Measurements from ENCODE around the gene COPS7B. TPM values are rescaled to one million over a fixed set of nuclear protein-coding genes. Genes with fewer than 3 reads are reported as not detected.

COPS7B gene
- total RNA-seq, 2 experiments from 2014 or later = 50.2 to 55.2 TPM

- DNase-seq = peak; percentile 21
- H3K27ac Mint-ChIP-seq = no peak overlapping the region
- peak overlapping the region; percentile 87 for H3K4me3 Mint-ChIP-seq
- peaks cover 4% of the 10 kb centered on the region for H3K36me3 Mint-ChIP-seq
- no peaks in the 10 kb centered on the region for H3K9me3 Mint-ChIP-seq
- H3K27me3 Mint-ChIP-seq = no peaks in the 10 kb centered on the region
- peaks cover 43% of the 10 kb centered on the region for H3K4me1 Mint-ChIP-seq
Measured at GRCh38 chr2:231780123-231780908, 5.9 kb upstream of the COPS7B start.

- peak; percentile 96 for DNase-seq
- no peaks in the 10 kb centered on the region for H3K9me3 Mint-ChIP-seq
- H3K4me1 Mint-ChIP-seq = peaks cover 50% of the 10 kb centered on the region
- no peaks in the 10 kb centered on the region for H3K27me3 Mint-ChIP-seq
- H3K27ac Mint-ChIP-seq = peak within 1 kb of the TSS; percentile 93
- H3K36me3 Mint-ChIP-seq = peaks cover 4% of the 10 kb centered on the region
- H3K4me3 Mint-ChIP-seq = peak within 1 kb of the TSS; percentile 87
Measured at GRCh38 chr2:231780909-231781797, 5.1 kb upstream of the COPS7B start, which contains the start of gene PDE6D. Gene PDE6D (minus strand): TSS chr2:231781282. CDS start chr2:231781114, 168 bp downstream.

DNA sequence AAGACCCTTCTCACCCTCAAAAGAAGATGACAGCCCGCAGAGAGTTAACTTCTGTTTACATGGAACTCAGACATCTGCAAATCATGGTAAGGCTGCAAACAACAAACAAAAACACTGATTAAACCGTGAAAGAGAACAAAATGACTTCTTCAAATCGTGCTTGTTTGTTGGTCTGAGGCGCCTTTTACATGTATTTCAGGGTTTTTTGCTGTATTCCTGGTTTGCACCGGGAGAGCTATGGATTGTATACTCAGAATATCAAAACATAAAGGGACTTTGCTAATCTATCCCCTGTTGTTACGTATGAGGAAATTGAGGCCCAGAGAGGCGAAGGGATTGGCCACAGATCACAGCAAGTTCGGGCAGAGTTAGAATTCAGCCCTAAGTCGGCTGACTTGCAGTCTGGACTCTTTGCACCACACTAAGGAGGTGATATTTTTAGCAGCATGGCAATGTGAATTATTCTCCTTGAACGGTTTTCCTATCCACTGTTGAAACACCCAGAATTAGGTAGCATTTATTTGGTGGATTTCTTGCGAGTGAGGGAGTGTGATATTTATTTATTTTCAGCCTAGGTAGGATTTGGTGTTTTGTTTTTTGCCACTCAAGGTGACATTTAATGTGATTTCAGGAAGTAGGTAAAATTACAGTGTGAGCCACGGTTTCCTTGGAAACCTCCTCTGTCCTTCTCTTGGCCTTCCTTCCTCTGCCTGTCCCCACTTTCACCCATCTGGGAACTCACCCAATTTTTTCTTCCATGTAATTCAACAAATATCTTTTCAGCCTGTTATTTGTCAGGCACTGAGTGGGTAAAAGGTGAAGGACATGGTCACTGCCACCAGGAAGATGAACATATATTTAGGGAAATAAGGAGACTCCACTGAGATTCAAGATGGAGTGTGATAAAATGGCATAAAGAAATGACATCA, 4.2 kb upstream of the COPS7B start:
- DNase-seq = peak; percentile 17
- peaks cover 6% of the 10 kb centered on the region for H3K36me3 Mint-ChIP-seq
- H3K4me1 Mint-ChIP-seq = peaks cover 51% of the 10 kb centered on the region
- no peaks in the 10 kb centered on the region for H3K9me3 Mint-ChIP-seq
- H3K4me3 Mint-ChIP-seq = peak overlapping the region; percentile 87
- H3K27me3 Mint-ChIP-seq = no peaks in the 10 kb centered on the region
- H3K27ac Mint-ChIP-seq = peak overlapping the region; percentile 93

DNA sequence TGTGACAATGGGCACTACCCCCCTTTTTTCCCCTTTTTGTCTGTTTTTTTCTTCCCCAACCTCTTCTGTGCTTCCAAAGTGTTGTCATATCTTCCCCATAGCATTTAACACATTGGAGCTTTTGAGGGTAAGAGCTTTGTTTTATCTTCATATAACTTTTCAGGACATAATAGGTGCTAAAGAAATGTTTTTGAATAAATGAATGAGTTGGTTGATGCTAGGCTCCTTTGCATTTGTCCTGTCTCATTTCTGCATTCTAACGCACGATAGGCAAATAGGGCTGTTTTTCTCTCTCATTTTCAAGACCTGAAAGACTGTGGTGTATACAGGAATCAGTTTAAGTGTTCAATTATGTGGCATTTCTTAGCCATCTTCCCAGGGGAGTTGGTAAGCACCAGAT, 832 bp upstream of the COPS7B start:
- DNase-seq = no peak
- Mint-ChIP-seq H3K27me3 (no peaks in the 10 kb centered on the region), H3K4me1 (peaks cover 52% of the 10 kb centered on the region), H3K36me3 (peaks cover 7% of the 10 kb centered on the region), H3K4me3 (peak overlapping the region; percentile 95), H3K9me3 (no peaks in the 10 kb centered on the region), H3K27ac (peak overlapping the region; percentile 84)

DNA sequence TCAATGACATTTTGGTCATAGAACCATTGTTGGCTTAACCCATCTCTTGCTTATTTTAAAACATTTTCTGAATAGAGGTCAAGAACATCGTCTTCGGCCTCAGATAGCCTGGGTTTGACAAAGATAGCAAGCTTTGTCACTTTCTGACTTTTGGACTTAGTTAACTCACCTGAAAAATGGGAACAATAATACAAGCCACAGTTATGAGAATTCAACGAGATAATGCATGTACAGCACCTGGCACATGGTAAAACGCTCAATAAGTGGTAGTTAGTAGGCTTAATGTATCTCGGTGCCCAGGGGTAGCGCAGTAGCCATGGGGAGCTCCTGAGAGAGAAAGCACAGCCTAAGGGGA, 446 bp upstream of the COPS7B start:
- peaks cover 7% of the 10 kb centered on the region for H3K36me3 Mint-ChIP-seq
- no peak for DNase-seq
- H3K27me3 Mint-ChIP-seq = no peaks in the 10 kb centered on the region
- H3K4me3 Mint-ChIP-seq = peak overlapping the region; percentile 95
- H3K4me1 Mint-ChIP-seq = peaks cover 52% of the 10 kb centered on the region
- no peaks in the 10 kb centered on the region for H3K9me3 Mint-ChIP-seq
- peak overlapping the region; percentile 84 for H3K27ac Mint-ChIP-seq

DNA sequence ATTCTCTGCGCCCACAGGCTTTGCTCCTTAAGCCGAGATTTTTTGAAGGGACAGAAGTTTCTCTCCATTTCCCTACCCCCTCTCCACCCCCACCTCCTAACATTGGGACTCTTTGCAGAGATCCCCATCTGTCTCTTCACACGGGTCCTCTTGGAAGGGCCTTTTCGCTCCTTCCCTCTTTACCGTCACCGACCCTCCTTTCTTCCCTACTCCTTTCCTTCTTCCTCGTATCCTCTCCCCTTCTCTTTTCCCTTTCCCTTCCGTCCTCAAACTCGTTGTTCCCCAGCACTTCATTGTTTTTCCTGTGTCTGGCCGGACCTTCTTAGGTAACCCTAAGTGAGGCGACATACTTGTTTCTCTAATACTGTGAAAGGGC, 660 bp downstream of the COPS7B start:
- H3K4me1 Mint-ChIP-seq = peaks cover 52% of the 10 kb centered on the region
- no peaks in the 10 kb centered on the region for H3K9me3 Mint-ChIP-seq
- no peaks in the 10 kb centered on the region for H3K27me3 Mint-ChIP-seq
- no peak for DNase-seq
- peak overlapping the region; percentile 82 for H3K27ac Mint-ChIP-seq
- peak overlapping the region; percentile 95 for H3K4me3 Mint-ChIP-seq
- peaks cover 7% of the 10 kb centered on the region for H3K36me3 Mint-ChIP-seq

GRCh38 chr2:231791107-231791506, 4.9 kb downstream of the COPS7B start:
- no peak for DNase-seq
- Mint-ChIP-seq H3K9me3 (no peaks in the 10 kb centered on the region), H3K27ac (no peak overlapping the region), H3K4me1 (peaks cover 16% of the 10 kb centered on the region), H3K36me3 (peaks cover 11% of the 10 kb centered on the region), H3K4me3 (no peak overlapping the region), H3K27me3 (no peaks in the 10 kb centered on the region)

- no peaks in the 10 kb centered on the region for H3K27me3 Mint-ChIP-seq
- no peak overlapping the region for H3K27ac Mint-ChIP-seq
- no peak overlapping the region for H3K4me3 Mint-ChIP-seq
- no peaks in the 10 kb centered on the region for H3K4me1 Mint-ChIP-seq
- no peaks in the 10 kb centered on the region for H3K9me3 Mint-ChIP-seq
- peaks cover 5% of the 10 kb centered on the region for H3K36me3 Mint-ChIP-seq
- DNase-seq = no peak
Measured at GRCh38 chr2:231794383-231794782, 8.1 kb downstream of the COPS7B start.

DNA sequence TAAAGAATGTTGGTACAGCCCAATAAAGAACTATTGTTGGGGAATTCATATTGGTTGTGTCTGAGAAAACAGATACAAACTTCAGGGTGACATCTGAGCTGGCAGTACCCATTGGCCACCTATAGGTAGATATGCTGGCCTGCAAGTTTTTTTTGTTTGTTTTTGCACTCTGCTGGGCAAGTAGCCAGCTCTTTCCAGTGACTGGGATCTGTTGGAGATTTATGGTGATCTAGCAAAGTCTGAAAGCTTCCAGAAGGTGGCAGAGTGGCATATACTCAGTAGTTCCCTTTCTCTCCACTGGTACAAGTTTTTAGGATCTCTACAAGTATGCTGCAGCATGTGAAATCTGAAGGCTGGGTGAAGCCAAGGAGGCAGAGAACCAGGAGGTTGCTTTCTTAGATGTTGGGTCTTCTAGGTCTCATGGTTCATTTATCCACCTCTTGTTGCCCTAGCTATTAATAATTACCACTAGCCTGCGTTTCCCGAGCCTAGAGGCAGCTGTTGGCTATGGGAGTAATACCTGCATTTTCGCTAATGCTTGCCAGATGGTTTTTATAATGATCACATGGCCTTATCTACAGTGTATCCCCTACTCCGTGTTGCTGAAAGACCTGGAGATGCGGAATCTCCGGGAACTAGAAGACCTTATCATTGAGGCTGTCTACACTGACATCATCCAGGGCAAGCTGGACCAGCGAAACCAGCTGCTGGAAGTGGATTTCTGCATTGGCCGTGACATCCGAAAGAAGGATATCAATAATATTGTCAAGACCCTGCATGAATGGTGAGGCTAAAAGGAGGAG, 9.5 kb downstream of the COPS7B start:
- Mint-ChIP-seq H3K27ac (no peak overlapping the region), H3K36me3 (peaks cover 8% of the 10 kb centered on the region), H3K4me3 (no peak overlapping the region), H3K9me3 (no peaks in the 10 kb centered on the region), H3K4me1 (no peaks in the 10 kb centered on the region), H3K27me3 (no peaks in the 10 kb centered on the region)
- no peak for DNase-seq

DNA sequence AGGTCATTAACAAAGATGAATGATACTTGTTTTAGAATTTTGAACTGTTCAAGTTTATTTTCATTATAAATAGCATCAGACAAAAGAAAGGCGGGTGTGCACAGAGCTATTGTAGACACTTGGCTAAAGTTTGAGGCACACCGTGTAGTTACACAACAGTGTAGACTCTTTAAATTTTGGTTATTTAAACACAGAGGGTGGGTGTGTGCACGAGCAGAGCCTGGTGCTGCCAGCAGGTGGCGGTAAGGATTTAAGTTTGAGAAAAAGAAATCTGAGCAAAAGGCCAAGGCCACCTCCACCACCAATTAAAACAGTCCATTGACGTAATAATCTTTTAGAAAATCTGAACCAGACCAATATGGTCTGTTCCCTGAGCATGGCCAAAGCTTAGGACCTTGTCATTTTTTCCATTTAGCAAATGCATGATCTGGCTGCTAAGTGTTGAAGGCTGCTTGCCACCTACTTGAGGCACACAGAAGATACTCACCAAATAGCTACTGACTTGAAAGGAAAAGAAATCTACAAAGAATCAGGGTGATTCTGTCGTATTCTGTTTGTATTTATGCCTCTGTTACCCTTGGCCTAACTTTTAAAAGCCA, 14.3 kb downstream of the COPS7B start:
- no peak overlapping the region for H3K27ac Mint-ChIP-seq
- peak; percentile 29 for DNase-seq
- H3K27me3 Mint-ChIP-seq = no peaks in the 10 kb centered on the region
- peaks cover 18% of the 10 kb centered on the region for H3K36me3 Mint-ChIP-seq
- no peaks in the 10 kb centered on the region for H3K4me1 Mint-ChIP-seq
- no peak overlapping the region for H3K4me3 Mint-ChIP-seq
- no peaks in the 10 kb centered on the region for H3K9me3 Mint-ChIP-seq

DNA sequence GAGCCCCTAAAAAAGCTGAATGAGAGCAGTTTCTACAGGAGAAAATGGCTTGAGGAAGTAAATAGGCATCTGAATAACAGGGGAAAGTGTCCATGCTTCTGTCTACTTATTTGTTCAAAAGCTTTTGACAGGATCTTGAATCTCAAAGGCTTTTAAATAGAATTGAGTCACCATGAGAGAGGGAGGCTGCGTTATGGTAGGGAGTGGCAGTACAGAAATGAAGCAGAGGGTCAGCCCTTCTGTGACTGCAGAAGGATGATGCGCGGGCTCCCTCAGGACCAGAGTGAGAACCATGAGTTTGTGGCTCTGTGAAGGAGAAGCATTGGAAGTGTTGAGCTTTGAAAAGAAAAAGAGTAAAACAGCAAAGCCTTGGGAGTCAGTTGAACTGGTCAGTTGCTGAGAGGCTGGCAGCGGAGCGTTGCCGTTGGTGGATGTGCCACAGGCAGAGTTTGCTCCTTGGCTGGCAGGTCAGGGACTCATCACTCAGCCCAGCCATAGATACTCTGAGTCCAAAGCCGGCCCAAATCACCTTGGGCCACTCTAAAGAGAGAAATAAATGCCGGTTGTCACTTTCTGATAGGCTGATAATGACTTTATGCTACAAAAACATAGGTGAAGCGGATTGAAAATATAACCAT, 17.4 kb downstream of the COPS7B start:
- H3K27ac Mint-ChIP-seq = no peak overlapping the region
- no peaks in the 10 kb centered on the region for H3K27me3 Mint-ChIP-seq
- no peaks in the 10 kb centered on the region for H3K9me3 Mint-ChIP-seq
- no peak for DNase-seq
- no peaks in the 10 kb centered on the region for H3K4me1 Mint-ChIP-seq
- H3K36me3 Mint-ChIP-seq = peaks cover 22% of the 10 kb centered on the region
- no peak overlapping the region for H3K4me3 Mint-ChIP-seq

GRCh38 chr2:231807020-231807419, 20.8 kb downstream of the COPS7B start:
- H3K36me3 Mint-ChIP-seq = peaks cover 16% of the 10 kb centered on the region
- no peak overlapping the region for H3K27ac Mint-ChIP-seq
- no peaks in the 10 kb centered on the region for H3K4me1 Mint-ChIP-seq
- DNase-seq = no peak
- no peaks in the 10 kb centered on the region for H3K27me3 Mint-ChIP-seq
- H3K4me3 Mint-ChIP-seq = no peak overlapping the region
- no peaks in the 10 kb centered on the region for H3K9me3 Mint-ChIP-seq

DNA sequence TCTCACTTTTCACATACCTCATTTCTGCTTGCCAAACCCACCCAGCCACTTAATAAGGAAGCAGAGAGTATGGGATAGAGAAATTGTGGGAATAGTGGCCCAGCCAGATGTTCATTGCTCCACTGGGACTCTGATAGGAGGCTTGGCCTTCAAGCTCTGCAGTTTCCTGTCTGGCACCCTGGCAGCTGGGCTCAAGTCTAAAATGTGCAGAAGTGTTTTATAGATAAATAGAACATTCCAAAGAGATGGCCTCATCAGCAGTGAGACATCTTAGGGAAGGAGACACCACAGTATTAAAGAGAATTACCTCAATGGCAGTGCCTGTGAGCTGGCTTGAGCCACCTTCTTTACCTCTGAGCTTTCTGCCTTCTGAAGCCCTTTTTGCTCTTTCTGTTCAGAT, 24.7 kb downstream of the COPS7B start:
- DNase-seq = no peak
- H3K9me3 Mint-ChIP-seq = no peaks in the 10 kb centered on the region
- H3K4me1 Mint-ChIP-seq = no peaks in the 10 kb centered on the region
- H3K36me3 Mint-ChIP-seq = peaks cover 24% of the 10 kb centered on the region
- H3K27me3 Mint-ChIP-seq = no peaks in the 10 kb centered on the region
- no peak overlapping the region for H3K27ac Mint-ChIP-seq
- no peak overlapping the region for H3K4me3 Mint-ChIP-seq

Measured in activated naive CD8-positive, alpha-beta T cell treated with anti-CD3 and anti-CD28 coated beads for 36 hours (primary cell).